Measurements from ENCODE around the gene NME9.

NME9 gene

GRCh38 chr3:138332472-138333073, 2.9 kb upstream of the NME9 start:
- no peak for DNase-seq (ENCODE audit: low read depth)

GRCh38 chr3:138331143-138331894, 1.7 kb upstream of the NME9 start:
- DNase-seq (ENCODE audit: low read depth) = no peak

- no peak for DNase-seq (ENCODE audit: low read depth)
Observed at GRCh38 chr3:138329984-138330293, 288 bp upstream of the NME9 start.

- DNase-seq (ENCODE audit: low read depth) = no peak
Observed at GRCh38 chr3:138328341-138328740, 1.3 kb downstream of the NME9 start.

GRCh38 chr3:138327831-138328230, 1.8 kb downstream of the NME9 start:
- DNase-seq (ENCODE audit: low read depth) = no peak

- DNase-seq (ENCODE audit: low read depth) = no peak
Observed at GRCh38 chr3:138326866-138327595, 2.6 kb downstream of the NME9 start.

- no peak for DNase-seq (ENCODE audit: low read depth)
Observed at GRCh38 chr3:138325990-138326389, 3.7 kb downstream of the NME9 start.

- DNase-seq (ENCODE audit: low read depth) = no peak
Observed at GRCh38 chr3:138323971-138324370, 5.7 kb downstream of the NME9 start.

- DNase-seq (ENCODE audit: low read depth) = no peak
Observed at GRCh38 chr3:138317687-138318086, 12.0 kb downstream of the NME9 start.

- DNase-seq (ENCODE audit: low read depth) = no peak
Observed at GRCh38 chr3:138314751-138315150, 14.9 kb downstream of the NME9 start.

GRCh38 chr3:138310494-138310893, 19.2 kb downstream of the NME9 start:
- no peak for DNase-seq (ENCODE audit: low read depth)

- DNase-seq (ENCODE audit: low read depth) = no peak
Observed at GRCh38 chr3:138308783-138309182, 20.9 kb downstream of the NME9 start.

GRCh38 chr3:138307899-138308298, 21.8 kb downstream of the NME9 start:
- DNase-seq (ENCODE audit: low read depth) = no peak

GRCh38 chr3:138303474-138303873, 26.2 kb downstream of the NME9 start:
- DNase-seq (ENCODE audit: low read depth) = no peak

GRCh38 chr3:138300647-138301046, 29.0 kb downstream of the NME9 start:
- DNase-seq (ENCODE audit: low read depth) = no peak

GRCh38 chr3:138297876-138298275, 31.8 kb downstream of the NME9 start:
- no peak for DNase-seq (ENCODE audit: low read depth)

GRCh38 chr3:138297059-138297607, 32.5 kb downstream of the NME9 start:
- no peak for DNase-seq (ENCODE audit: low read depth)

- DNase-seq (ENCODE audit: low read depth) = no peak
Observed at GRCh38 chr3:138296639-138297038, 33.0 kb downstream of the NME9 start.

GRCh38 chr3:138289701-138290100, 40.0 kb downstream of the NME9 start:
- DNase-seq (ENCODE audit: low read depth) = no peak

GRCh38 chr3:138289260-138289659, 40.4 kb downstream of the NME9 start:
- no peak for DNase-seq (ENCODE audit: low read depth)

GRCh38 chr3:138284957-138285477, 44.6 kb downstream of the NME9 start:
- DNase-seq (ENCODE audit: low read depth) = no peak

- no peak for DNase-seq (ENCODE audit: low read depth)
Observed at GRCh38 chr3:138284079-138284478, 45.6 kb downstream of the NME9 start.

GRCh38 chr3:138282836-138283235, 46.8 kb downstream of the NME9 start:
- DNase-seq (ENCODE audit: low read depth) = no peak

Data from fibroblast of the conjunctiva (primary cell).